Measurements from ENCODE around the gene CDADC1. TPM values are rescaled to one million over a fixed set of nuclear protein-coding genes. Genes with fewer than 3 reads are reported as not detected.

The CDADC1 gene
- total RNA-seq, 5 donors from 2014 or later (not counting 1 experiment from before 2014, with no cell fraction given) = 8.6 to 16.1 (median 12.5) TPM

Other genes with a start within 250 kb of the CDADC1 start
- gene MLNR, start 27.6 kb upstream of the CDADC1 start, total RNA-seq = not detected
- gene CAB39L, start 196.1 kb downstream of the CDADC1 start, total RNA-seq = 1 to 10 TPM; 3.4 to 5.9 (median 5.0) TPM
- 10 to 100 TPM; 20.0 to 22.2 (median 21.1) TPM for gene SETDB2, start 196.3 kb downstream of the CDADC1 start, total RNA-seq
- gene PHF11, start 248.0 kb downstream of the CDADC1 start, total RNA-seq = 100 to 1,000 TPM in 3 of 5 donors, 10 to 100 TPM in 2; 94.0 to 119 (median 113) TPM